Dermis microvascular lymphatic vessel endothelial cell (primary cell): ENCODE results near the gene VWA5B2. TPM values are rescaled to one million over a fixed set of nuclear protein-coding genes. Genes with fewer than 3 reads are reported as not detected.
"Not testable (repeated sequence)": the region's sequence is repeated elsewhere in the genome, so short reads cannot be mapped to it uniquely, and the experiment has no call there.

Experiments used
- DNase-seq, 2 donors: peaks; one replicate each; pipeline versions ENCODE4 v3.0.0 to v3.0.0-alpha.2; 2010; ENCODE audit warnings: low read depth in 2 of 2
- total RNA-seq: library from RNA; depleted of rRNA; stranded (reverse); fragments of >200 nt; gene quantifications from 2 replicates; pipeline ENCODE4 v1.2.1, GENCODE V29; 2014

VWA5B2 gene
- total RNA-seq, 1 donor from 2014 or later, result not detected

DNA sequence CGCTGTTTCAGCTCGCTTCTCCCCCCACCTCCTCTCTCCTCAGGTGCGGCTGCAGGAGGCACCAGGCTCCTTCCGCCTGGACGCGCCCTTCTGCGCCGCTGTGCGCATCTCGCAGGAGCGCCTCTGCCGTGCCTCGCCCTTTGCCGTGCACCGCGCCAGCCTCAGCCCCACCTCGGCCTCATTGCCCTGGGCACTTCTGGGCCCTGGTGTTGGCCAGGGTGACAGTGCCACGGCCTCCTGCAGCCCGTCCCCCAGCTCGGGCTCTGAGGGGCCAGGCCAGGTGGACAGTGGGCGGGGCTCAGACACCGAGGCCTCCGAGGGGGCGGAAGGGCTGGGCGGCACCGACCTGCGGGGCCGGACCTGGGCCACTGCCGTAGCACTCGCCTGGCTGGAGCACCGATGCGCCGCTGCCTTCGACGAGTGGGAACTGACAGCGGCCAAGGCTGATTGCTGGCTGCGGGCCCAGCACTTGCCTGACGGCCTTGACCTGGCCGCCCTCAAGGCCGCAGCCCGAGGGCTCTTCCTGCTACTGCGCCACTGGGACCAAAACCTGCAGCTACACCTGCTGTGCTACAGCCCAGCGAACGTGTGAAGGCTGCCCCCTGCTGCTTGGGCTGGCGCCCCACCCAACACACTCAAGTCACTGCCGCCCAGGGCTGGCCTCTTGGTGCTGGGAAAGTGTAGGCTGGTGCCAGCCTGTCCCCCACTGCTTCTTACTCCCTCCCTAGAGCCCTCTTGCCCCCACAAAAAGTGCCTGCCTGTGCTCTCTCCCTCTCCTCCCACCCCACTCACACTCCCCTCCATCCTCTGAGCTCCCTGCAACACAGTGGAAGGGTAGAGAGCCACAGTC is 12.3 kb downstream of the VWA5B2 start:
- peak in 1 of 2 donors; percentile 70 for DNase-seq

- no peak for DNase-seq
Observed at GRCh38 chr3:184242297-184242685, 12.9 kb downstream of the VWA5B2 start.

DNA sequence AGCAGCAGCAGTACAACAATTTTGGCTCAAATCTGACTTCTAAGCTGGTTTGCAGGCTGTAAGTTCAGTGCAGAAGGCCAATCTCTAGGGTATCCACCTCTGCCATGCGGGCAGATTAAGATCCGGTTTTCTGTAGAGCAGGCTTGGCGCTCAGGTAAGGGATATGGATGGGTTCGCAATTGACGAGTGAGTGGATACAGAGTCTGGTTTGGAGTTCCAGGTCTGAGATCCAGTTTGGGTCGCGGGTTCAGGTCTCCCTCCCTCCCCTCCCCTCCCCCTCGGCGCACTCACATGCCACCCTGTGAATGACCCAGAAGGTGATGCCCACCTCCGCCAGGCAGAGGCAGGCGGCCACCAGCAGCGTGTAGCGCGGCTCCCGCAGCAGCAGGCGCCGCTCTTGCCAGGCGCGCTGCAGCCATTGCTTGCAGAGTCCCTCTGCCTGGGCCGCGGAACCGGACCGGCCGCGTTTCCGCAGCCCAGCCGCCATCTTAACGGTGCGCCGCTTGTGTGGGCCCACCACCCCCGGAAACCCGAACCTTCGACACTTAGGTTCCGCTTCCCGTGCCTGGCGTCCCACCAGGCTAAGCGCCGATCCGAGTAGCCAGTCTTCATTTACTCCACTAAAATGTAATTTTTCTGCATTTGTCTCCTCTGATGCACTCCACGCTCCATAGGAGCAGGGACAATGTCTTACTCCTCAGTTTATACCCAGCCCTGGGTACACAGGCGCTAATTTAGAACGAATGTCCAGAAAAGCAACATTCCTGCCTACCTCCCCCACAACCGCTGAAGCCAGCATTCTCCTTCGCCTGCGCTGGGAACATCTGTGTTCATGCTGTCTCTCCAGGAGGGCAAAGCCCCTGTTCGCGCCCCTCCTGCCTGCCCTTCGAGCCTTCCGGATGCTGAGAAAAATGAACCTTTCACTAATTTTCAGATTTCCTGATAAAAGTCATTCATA is 19.3 kb downstream of the VWA5B2 start, which contains the start of gene ALG3:
TSS of gene ALG3 (minus strand) at position 509 of the 958 bp plus-strand sequence. CDS start at position 487, 22 bp downstream.
- peak; percentile 78 to 91 for DNase-seq

DNA sequence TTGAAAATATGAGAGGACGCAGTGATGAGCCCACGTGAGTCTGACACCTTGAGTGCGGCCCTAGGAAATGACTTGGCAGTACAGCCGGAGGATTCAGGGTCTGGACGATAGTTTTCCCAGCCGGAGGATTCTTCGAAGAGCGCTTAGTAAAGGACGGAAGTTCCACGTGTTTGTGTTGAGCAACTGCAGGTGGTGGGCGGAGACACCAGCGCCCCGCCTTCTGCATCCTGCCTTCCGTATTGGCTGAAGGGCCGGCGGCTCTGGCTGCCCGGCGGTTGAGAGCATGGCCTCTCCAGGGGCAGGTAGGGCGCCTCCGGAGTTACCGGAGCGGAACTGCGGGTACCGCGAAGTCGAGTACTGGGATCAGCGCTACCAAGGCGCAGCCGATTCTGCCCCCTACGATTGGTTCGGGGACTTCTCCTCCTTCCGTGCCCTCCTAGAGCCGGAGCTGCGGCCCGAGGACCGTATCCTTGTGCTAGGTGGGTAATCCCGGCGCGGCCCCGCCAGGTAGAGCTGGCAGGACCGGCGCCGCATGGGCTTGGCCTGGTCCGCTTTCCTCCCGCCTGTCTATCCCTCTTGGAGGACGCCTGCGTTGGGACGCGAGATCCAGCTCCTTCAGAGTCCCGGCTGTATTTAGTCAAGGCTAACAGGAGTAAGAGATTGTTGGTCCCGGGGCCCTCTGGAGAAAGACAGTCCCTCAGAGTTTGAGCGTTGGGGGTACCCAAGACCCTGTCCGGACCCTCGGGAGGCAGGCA is 20.2 kb downstream of the VWA5B2 start, which contains the start of gene EEF1AKMT4:
TSS of gene EEF1AKMT4 (plus strand) at position 261 of the 755 bp plus-strand sequence. CDS start at position 284, 23 bp downstream.
- peak; percentile 97 to 99 for DNase-seq

DNA sequence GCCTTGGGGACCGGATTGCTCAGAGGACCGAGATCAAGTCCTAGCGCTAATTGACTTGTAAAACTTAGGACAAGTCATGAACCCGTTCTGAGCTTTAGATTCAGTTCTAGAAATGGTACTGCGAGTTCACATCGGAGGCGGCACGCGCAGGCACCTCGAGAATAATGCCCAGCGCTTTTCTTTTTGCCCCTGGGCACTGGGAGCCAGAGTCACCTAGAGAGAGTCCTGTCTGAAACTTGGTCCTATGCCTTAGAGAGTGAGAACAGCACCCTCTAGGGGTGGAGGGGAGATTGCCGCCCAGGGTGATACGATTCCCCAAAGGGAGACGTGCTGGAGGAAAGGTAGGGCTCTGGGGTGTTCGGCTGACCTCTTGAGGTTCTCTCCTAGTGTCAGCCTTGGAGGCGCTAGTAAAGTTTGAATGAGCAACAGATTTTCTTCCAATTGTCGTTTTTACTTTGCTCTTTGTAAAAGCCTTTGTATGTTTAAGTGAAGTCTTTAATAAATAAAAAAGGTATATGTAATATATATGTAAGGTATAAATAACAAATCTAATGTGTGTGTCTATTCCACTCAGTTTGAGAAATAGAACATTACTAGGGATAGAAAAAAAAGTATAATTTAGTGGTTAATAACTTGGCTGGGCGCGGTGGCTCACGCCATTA is 20.9 kb downstream of the VWA5B2 start:
- DNase-seq, result peak; percentile 78 to 89

GRCh38 chr3:184255291-184256039 is 26.1 kb downstream of the VWA5B2 start:
- DNase-seq, result no peak

DNA sequence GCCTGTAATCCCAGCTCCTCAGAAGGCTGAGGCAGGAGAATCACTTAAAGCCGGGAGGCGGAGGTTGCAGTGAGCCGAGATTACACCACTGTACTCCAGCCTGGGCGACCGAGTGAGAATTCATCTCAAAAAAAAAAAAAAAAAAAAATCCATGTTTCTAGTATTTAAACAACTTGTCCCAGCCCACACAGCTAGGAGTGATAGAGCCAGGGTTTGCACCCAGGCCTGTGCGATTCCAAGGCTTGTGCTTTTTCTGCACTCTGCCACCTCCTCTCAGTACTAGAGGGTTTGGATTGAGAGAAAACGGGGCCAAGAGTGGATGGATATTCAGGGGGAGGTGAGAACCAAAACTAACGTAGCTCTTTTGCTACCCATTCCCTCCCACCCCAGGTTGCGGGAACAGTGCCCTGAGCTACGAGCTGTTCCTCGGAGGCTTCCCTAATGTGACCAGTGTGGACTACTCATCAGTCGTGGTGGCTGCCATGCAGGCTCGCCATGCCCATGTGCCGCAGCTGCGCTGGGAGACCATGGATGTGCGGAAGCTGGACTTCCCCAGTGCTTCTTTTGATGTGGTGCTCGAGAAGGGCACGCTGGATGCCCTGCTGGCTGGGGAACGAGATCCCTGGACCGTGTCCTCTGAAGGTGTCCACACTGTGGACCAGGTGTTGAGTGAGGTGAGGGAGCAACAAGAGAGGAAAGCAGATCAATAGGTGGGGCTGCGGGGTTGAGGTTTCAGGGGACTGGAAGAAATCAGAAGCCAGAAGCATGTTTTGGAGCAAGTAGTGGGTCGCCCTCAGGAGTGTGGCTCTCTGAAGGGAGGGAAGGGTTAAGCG is 27.9 kb downstream of the VWA5B2 start:
- no peak for DNase-seq

DNA sequence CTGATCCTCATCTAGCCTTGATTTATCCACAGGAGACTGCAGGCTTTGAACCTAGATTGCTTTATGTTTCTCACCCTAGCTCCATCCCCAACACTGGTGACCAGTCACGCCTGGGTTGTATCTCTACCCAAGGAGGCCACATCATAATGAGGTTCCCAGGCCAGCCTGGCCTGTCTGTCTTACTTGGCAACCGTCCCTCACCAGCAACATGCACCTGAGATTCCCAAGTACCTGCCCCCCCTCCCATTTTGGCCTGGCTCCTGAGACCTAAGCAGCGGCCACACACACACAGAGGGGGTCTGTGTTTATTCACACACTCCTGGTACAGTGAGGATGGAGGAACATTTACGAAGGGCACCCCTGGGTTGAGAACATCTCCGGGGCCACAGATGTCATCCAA is 29.5 kb downstream of the VWA5B2 start:
- DNase-seq, result no peak

- DNase-seq, result no peak
Observed at GRCh38 chr3:184259396-184259877, 30.1 kb downstream of the VWA5B2 start.

DNA sequence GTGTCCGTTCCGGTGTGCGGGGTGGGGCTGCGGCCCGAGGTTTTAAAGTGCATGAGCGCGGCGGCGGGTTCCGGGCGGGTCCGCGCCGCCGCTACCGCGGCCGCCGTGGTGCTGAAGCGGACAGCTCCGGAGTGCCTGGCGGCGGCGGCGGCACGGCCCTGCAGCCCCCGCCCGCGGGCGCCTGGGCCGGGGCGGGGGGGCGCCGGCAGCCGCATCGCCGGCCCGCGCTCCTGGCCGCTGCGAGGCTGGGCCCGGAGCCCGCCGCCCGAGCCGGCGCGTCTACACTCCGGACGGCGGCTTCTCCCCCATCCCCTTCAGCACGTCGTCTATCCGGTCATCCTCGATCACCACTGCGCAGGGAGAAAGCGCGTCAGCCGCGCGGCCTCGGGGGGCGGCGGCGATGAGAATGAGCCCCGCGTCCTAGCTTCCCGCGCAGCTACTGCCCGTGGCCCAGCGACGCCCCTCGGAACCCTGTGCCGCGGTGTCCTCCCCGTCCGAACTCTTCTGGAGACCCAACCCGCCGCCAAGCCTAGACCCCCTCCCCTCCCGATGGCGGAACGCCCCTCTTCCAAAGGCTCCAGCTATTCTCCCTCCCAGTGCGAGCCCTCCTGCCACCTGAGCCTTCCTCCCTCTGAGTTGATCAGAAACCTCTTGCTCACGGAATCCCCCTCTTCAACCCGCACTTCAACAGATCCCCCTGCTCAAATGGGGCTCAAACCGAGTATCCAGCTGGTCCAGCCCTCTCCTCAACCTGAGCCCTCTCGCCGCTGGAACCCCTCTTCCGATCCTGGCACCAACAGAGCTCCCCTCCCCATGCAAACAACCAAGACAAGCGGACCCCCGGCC is 30.7 kb downstream of the VWA5B2 start:
- DNase-seq, result peak in 1 of 2 donors; percentile 45

- DNase-seq, result no peak
Observed at GRCh38 chr3:184260724-184261269, 31.4 kb downstream of the VWA5B2 start.

DNA sequence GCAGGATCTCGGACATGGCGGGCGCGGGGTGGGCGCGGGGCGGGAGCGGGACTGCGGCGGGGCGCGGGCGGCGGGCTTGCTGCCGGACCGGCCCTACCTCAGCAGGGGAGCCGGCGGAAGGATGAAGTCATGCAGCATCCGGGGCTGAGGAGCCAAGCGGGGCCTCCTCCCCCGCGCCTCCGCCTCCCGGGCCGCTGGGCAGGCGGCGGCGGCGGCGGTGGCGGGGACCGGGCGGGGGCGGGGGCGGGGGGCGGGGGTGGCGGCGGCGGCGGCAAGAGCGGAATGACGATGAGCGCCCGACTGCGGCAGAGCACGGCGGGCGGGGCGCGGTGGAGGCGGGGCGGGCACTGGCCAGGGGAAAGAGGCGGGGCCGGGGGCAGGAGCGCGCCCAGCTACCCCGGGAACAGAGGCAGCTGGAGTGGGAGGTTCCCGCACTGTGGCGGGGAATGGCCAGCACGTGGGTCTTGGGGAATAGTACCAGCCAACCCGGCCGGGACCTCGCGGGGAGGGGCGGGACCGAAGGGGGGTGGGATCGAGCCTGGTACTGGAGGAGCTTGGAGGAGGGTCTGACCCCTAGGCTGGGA is 32.0 kb downstream of the VWA5B2 start, which contains the start of gene CAMK2N2:
TSS of gene CAMK2N2 (minus strand) at position 284 of the 584 bp plus-strand sequence. CDS start at position 16, 268 bp downstream.
- DNase-seq, result peak in 1 of 2 donors; percentile 69

DNA sequence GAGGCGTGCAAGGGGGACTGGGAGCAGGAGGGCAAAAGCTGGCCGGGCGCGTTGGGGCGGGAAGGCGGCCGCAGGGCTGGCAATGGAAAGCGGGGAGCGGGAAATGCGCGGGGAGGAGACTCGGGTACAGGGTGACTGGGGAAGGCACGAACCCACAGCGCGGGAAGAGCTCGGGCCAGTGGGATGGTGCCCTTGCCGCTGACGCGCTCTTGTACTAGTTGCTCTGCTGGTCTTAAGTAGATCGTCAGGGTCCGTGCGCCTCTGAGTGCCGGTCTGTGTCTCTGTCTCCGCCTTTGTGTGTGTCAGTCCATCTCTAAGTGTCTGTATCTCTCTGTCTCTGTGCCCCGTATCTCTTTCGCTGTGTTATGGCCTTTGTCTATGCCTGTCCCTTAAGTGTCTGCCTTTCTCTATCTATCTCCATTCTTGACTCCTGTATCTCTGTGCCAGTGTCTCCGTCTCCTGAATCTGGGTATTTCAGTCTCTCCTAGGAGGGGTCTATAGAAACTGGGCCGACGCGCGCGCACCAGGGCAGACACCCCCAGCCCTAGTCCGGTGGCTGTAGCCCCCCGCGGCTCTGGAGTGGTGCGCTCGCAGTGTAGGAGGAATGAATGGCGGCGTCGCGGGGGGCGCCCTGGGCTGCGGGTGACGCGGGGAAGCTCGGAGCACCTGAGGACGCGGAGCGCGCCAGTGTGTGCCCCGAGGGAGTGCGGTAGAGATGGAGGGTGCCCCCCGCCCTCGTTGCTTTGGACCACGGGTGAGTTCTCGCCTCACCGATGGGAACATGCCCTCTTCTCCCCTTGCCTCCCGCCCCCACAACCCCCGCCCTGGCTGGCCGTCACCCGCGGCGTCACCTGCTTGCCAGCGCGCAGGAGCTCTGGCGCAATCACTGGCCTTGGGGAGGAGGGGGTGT is 32.7 kb downstream of the VWA5B2 start:
- DNase-seq, result peak in 1 of 2 donors; percentile 26

DNA sequence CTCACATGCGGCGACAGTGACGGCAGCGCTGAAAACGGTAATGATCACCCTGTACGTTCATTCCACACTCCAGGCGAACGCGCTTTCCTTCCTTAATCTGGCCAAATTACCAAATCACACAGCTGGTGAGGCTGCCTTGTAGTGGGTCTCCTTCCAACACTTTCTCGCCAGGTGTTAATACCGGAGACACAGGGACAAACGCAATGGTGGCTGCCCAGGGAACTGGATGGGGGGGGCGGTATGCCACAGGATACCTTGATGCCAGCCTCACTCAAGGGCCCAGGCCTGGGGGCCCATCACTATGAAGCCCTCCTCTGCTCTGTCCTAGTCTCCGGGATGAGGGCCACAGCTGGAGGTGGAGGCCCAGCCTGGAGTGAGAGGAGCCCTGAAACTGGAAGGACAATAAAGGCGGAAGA is 33.4 kb downstream of the VWA5B2 start:
- no peak for DNase-seq

- not testable (repeated sequence) for DNase-seq
Observed at GRCh38 chr3:184267249-184267648, 37.9 kb downstream of the VWA5B2 start.

GRCh38 chr3:184272269-184272668 is 42.9 kb downstream of the VWA5B2 start:
- no peak for DNase-seq
